Activated CD4-positive, CD25-positive, alpha-beta regulatory T cell treated with anti-CD3 and anti-CD28 coated beads, Interleukin-2, amount 50 U/mL, for 24 hours (primary cell): ENCODE measurements around the gene NOS2.
"Not testable (repeated sequence)": the region's sequence is repeated elsewhere in the genome, so short reads cannot be mapped to it uniquely, and the experiment has no call there.

Source experiments
- ATAC-seq, 2 donors: fragments of 150-1000 bp; cut with Tn5 transposase; one replicate each; pipeline ENCODE4 v1.10.0; 2021; ENCODE audit warnings: mild to moderate bottlenecking in 1 of 2, moderate library complexity in 1 of 2

The NOS2 gene

GRCh38 chr17:27800522-27800921 lies at the start of gene NOS2:
Gene NOS2 (minus strand): TSS chr17:27800529. CDS start chr17:27798809, 1,720 bp downstream.
- ATAC-seq: no peak

DNA sequence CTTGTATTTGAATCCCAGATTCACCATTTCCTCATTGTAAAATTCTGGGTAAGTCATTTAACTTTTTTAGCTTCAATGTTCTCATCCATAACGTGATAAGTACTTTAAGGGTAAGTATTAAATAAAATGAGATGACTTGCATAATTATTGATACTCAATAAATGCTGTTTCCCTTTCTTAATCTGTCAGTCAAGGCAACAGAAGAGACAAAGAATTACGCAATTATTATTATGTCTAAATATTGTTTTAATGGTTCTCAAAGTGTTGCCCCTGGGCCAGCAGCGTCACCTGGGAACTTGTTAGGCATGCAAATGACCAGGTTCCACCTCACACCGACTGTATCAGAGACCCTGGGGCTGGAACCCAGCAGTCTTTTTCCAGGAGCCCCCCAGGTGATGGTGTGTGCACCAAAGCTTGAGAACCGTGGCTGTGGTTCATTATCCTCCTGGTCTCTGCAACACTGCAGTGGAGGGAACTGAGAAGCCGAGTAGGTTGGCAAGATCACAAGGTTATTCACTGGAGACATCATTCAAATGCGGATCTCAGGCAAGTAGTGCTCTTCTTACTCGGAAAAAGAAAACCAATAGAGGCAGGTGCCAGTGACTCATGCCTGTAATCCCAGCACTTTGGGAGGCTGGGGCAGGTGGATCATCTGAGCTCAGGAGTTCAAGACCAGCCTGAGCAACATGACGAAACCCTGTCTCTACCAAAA lies 49.3 kb upstream of the NOS2 start:
- ATAC-seq: no peak

DNA sequence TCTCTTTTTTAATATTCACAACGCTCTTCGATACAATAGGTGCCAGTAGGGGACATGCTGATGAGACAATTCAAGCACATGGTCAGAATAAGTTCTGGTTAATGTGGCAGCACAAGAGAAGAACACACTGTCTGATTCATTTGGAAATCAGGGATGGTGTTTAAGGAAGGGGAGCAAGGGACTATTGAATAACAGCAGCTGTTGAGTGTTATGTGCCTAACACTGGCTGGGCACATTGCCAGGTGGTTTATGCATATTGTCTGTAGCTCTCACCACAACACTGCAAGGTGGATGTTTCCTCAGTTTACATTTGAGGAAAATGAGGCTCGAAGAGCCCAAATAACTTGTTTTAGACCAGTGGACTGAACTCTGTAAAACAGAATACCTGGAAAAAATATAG lies 48.6 kb upstream of the NOS2 start:
- ATAC-seq: no peak

DNA sequence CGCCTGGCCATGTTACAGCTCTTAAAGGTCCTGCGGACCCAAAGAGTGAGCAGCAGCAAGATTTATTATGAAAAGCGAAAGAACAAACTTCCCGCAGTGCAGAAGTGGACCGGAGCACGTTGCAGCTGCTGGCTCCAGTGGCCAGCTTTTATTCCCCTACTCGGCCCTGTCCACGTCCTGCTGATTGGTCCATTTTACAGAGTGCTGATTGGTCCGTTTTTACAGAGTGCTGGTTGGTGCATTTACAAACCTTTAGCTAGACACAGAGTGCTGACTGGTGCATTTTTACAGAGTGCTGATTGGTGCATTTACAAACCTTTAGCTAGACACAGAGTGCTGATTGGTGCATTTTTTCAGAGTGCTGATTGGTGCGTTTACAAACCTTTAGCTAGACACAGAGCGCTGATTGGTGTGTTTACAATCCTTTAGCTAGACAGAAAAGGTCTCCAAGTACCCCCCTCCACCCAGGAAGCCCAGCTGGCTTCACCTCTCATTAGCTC lies 46.5 kb upstream of the NOS2 start:
- ATAC-seq: not testable (repeated sequence)

DNA sequence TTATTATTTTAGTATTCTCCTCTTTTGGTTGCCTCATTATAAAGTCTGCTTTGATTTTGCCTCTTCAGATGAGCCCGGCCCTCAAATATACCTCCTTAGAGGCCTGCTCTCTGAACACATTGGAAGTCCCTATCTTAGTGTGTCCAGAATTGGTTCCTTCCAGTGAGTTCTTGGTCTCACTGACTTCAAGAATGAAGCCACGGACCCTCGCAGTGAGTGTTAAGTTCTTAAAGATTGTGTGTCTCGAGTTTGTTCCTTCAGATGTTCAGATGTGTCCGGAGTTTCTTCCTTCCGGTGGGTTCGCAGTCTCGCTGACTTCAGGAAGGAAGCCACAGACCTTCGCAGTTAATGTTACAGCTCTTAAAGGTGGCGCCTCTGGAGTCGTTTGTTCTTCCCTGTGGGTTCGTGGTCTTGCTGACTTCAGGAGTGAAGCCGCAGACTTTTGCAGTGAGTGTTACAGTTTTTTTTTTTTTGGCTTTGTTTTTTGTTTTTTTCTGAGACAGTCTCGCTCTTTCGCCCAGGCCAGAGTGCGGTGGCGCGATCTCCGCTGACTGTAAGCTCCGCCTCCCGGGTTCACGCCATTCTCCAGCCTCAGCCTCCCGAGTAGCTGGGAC lies 45.8 kb upstream of the NOS2 start:
- ATAC-seq: peak; percentile 24 to 38

DNA sequence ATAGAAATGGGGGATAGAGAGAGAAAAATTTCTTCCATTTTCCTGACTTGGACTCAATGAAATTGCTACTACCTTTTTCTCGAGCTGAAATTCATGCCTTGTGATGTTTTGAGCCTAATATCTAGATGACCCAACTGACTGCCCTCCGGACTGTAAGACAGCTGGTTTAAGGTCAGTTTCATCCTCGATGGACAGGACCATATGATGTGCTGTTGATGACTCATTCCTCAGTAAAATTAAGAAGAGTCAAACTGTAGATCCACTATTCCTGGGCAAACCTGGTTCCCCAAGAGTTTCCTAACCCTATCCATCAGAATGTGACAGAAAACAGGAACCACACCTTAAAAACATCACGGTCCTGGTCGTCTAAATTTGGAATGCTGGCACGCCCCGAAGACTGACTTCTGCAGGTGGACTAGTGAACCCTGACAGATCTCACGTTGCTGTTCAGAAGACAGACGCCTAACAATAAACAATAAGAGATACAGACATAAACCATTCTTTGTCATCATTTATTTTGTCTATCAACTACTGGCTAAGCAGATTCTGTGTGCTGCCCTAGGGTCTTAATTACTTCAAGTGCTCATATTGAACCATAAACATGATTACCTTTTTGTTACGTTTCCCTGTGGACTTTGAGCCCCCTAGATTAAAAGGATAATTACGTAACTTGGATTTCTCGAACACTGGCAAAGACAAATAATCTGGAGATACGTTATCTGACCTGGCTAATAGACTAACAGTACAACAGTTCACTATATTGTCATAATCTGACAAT lies 45.1 kb upstream of the NOS2 start:
- no peak for ATAC-seq

- no peak for ATAC-seq
These were observed 40.4 kb upstream of the NOS2 start for GRCh38 chr17:27840688-27841087.

DNA sequence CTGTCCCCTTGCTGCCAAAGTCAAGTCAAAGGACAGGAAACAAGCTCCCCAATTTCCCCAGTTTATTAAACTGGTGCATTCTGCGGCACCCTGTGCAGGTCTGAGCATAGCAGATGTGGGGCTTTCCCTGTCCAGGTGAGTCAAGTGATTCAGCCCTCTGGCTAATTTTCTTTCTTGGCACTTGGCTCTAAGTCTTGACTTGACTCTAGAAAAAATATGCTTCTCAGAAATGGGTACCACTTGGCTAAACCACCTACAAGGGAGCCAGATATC lies 40.0 kb upstream of the NOS2 start:
- ATAC-seq: peak; percentile 65 to 73

DNA sequence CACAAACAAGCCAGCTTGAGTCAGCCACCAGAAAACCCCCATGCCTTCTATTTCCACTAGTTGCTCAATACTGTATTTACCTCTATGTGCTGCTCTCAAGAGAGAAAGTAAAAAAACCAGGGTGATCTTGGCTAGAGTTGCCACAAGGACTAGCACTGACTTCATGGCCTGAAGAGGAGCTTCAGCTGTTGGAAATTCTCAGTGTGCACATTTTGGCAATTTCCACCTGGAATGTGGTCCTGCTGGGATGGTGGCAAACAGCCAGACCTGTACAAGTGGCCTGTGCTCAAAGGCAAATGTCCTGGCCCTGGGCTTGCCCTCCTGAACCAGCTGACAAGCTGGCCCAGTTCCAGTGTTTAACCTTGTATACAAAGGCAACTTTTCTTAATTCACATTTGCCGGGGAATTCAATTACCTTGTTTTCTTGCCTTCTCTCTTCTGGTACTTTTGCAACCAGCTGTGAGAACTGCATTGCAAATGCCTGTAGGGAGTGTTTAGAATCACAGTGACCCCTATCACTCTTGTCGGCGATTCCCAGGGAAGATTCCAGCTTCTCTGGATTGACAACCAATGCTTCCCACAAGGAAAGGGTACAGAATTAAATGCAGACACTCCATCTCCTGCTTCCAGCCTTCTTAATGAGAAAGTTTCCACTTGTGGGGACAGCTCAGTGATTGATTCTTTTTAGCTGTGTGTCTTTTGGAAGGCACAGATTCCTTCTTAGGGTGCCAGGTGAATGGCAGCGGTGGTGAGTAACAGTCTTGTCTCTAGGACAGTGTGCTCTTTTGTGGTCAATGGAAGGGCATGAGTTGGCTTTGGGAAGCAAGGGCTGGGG lies 39.5 kb upstream of the NOS2 start:
- peak in 1 of 2 donors; percentile 41 for ATAC-seq

- ATAC-seq: not testable (repeated sequence)
These were observed 38.3 kb upstream of the NOS2 start for GRCh38 chr17:27838607-27839006.

- ATAC-seq: not testable (repeated sequence)
These were observed 37.4 kb upstream of the NOS2 start for GRCh38 chr17:27837769-27838168.

DNA sequence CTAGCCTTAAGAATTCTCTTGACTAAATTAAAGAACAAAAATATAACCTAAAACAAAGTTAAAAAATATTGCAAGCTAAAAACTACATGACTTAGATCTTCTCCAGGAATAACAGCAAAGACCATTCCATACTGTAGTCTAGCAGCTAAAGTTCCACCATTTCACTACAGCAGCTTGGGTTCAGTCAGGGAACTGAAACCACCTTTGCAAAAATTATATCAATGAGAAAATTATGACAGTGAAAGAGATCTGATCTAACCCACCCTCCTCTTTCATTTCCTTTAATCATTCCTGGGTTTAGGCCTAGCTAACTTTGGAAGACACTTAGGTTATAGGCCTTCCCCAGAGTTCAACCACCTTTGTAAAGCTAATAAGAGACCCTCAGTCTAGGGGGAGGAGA lies 36.3 kb upstream of the NOS2 start:
- ATAC-seq: no peak

- no peak for ATAC-seq
These were observed 34.2 kb upstream of the NOS2 start for GRCh38 chr17:27834571-27834970.

GRCh38 chr17:27832831-27833230 lies 32.5 kb upstream of the NOS2 start:
- ATAC-seq: no peak

DNA sequence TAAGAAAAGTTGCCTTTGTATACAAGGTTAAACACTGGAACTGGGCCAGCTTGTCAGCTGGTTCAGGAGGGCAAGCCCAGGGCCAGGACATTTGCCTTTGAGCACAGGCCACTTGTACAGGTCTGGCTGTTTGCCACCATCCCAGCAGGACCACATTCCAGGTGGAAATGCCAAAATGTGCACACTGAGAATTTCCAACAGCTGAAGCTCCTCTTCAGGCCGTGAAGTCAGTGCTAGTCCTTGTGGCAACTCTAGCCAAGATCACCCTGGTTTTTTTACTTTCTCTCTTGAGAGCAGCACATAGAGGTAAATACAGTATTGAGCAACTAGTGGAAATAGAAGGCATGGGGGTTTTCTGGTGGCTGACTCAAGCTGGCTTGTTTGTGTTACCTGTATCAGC lies 29.6 kb upstream of the NOS2 start:
- peak; percentile 25 to 45 for ATAC-seq

DNA sequence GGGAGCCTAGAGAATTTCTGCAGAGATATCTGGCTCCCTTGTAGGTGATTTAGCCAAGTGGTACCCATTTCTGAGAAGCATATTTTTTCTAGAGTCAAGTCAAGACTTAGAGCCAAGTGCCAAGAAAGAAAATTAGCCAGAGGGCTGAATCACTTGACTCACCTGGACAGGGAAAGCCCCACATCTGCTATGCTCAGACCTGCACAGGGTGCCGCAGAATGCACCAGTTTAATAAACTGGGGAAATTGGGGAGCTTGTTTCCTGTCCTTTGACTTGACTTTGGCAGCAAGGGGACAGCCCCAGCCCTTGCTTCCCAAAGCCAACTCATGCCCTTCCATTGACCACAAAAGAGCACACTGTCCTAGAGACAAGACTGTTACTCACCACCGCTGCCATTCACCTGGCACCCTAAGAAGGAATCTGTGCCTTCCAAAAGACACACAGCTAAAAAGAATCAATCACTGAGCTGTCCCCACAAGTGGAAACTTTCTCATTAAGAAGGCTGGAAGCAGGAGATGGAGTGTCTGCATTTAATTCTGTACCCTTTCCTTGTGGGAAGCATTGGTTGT lies 28.9 kb upstream of the NOS2 start:
- ATAC-seq: peak; percentile 53 to 66

GRCh38 chr17:27825459-27825858 lies 25.1 kb upstream of the NOS2 start:
- no peak for ATAC-seq

DNA sequence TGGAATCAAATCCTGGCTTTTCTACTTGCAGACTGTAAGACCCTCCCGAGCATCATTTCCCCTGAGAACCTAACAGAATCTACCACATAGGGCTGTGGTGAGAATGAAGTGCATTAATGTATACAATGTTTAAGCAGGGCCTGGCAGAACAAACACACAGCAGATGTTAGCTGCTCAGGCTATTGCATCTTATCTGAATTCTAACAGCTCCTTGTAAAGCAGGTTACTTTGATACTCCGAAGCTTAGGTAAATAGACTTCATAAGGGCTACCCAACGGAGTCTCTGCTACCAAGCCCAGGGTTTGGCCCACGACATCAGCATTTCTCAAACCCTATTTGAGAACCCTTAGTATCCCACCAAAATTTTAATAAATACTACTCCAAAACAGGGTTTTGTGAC lies 24.4 kb upstream of the NOS2 start:
- ATAC-seq: no peak

GRCh38 chr17:27824176-27824715 lies 23.9 kb upstream of the NOS2 start:
- ATAC-seq: no peak

- ATAC-seq: not testable (repeated sequence)
These were observed 21.8 kb upstream of the NOS2 start for GRCh38 chr17:27822108-27822507.

GRCh38 chr17:27821318-27821717 lies 21.0 kb upstream of the NOS2 start:
- no peak for ATAC-seq

DNA sequence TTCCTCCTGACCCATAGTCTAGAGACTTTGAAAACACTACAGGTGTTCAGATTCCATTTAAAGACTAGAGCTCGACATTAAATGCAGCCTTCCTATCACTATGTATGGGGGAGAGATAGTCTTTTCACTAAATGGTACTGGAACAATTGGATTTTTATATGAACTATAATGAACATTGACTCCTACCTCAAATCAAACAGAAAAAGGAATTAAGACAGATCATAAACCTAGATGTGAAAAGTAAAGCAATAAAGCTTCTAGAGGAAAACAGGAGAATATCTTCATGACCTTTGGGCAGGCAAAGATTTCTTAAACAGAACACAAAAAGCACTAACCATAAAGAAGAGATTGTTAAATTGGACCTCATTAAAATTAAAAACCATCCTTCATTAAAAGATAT lies 18.8 kb upstream of the NOS2 start:
- no peak for ATAC-seq
